ENCODE results near the gene FMN1. TPM values are rescaled to one million over a fixed set of nuclear protein-coding genes. Genes with fewer than 3 reads are reported as not detected.

Gene FMN1
- total RNA-seq, 1 experiment from 2014 or later = 3.9 TPM

GRCh38 chr15:32901995-32902394, 292.5 kb downstream of the FMN1 start:
- Histone ChIP-seq H3K27me3 (ENCODE audit: control insufficient read depth, insufficient read depth, low read length) (no peaks in the 10 kb centered on the region), H3K27ac (ENCODE audit: low read length) (no peak overlapping the region), H3K4me3 (ENCODE audit: low read depth in 2 of 2, low read length in 2 of 2) (no peak overlapping the region), H3K9me3 (ENCODE audit: control insufficient read depth, insufficient read depth, low read depth, low read length) (no peaks in the 10 kb centered on the region), H3K36me3 (ENCODE audit: control insufficient read depth, insufficient read depth, low read length) (no peaks in the 10 kb centered on the region), H3K4me1 (ENCODE audit: control insufficient read depth, insufficient read depth, low read length) (no peaks in the 10 kb centered on the region)
- no TSS peak for BruUV-seq (replicated peaks)
- DNase-seq (ENCODE audit: low read depth, low spot score) = no peak
- CTCF ChIA-PET = no interaction called here
- intact Hi-C loops (cut with micrococcal nuclease; ENCODE audit: unreplicated experiment) = no loop called here
- no peak for ATAC-seq
- POLR2A ChIA-PET = no interaction called here
- TF ChIP-seq, protein P1, sequence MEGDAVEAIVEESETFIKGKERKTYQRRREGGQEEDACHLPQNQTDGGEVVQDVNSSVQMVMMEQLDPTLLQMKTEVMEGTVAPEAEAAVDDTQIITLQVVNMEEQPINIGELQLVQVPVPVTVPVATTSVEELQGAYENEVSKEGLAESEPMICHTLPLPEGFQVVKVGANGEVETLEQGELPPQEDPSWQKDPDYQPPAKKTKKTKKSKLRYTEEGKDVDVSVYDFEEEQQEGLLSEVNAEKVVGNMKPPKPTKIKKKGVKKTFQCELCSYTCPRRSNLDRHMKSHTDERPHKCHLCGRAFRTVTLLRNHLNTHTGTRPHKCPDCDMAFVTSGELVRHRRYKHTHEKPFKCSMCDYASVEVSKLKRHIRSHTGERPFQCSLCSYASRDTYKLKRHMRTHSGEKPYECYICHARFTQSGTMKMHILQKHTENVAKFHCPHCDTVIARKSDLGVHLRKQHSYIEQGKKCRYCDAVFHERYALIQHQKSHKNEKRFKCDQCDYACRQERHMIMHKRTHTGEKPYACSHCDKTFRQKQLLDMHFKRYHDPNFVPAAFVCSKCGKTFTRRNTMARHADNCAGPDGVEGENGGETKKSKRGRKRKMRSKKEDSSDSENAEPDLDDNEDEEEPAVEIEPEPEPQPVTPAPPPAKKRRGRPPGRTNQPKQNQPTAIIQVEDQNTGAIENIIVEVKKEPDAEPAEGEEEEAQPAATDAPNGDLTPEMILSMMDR (IDR thresholded peaks at IDR 0.05) = no peak
- TF ChIP-seq REST (IDR thresholded peaks at IDR 0.05; ENCODE audit: insufficient read depth in 1 of 2, low read depth in 2 of 2, low read length in 1 of 2) = no peak
- in situ Hi-C loops (cut with HindIII; ENCODE audit: low pct_unique_long_range_greater_than_20kb, low sequenced_read_pairs) = no loop called here

- no peak overlapping the region for H3K4me3 ChIP-seq (ENCODE audit: low read depth in 2 of 2, low read length in 2 of 2)
- ChIA-PET POLR2A (no interaction called here), CTCF (no interaction called here)
- H3K27ac ChIP-seq (ENCODE audit: low read length) = no peak overlapping the region
- no peaks in the 10 kb centered on the region for H3K27me3 ChIP-seq (ENCODE audit: control insufficient read depth, insufficient read depth, low read length)
- no peaks in the 10 kb centered on the region for H3K4me1 ChIP-seq (ENCODE audit: control insufficient read depth, insufficient read depth, low read length)
- no peaks in the 10 kb centered on the region for H3K36me3 ChIP-seq (ENCODE audit: control insufficient read depth, insufficient read depth, low read length)
- TF ChIP-seq POLR2AphosphoS5 (IDR thresholded peaks at IDR 0.05; ENCODE audit: low read depth, low read length) (no peak), REST (IDR thresholded peaks at IDR 0.05; ENCODE audit: insufficient read depth in 1 of 2, low read depth in 2 of 2, low read length in 1 of 2) (no peak), TCF7L2 (IDR thresholded peaks at IDR 0.05; ENCODE audit: low read depth, low read length) (no peak), SIN3A (IDR thresholded peaks at IDR 0.05; ENCODE audit: borderline replicate concordance, insufficient read depth, low read depth, low read length) (no peak)
- TF ChIP-seq, protein P1 (IDR thresholded peaks at IDR 0.05) = no peak
- intact Hi-C loops (cut with micrococcal nuclease; ENCODE audit: unreplicated experiment) = no loop called here
- BruUV-seq (replicated peaks) = no TSS peak
- ATAC-seq (no peak), DNase-seq (ENCODE audit: low read depth, low spot score) (no peak)
- no peaks in the 10 kb centered on the region for H3K9me3 ChIP-seq (ENCODE audit: control insufficient read depth, insufficient read depth, low read depth, low read length)
- in situ Hi-C loops (cut with HindIII; ENCODE audit: low pct_unique_long_range_greater_than_20kb, low sequenced_read_pairs) = no loop called here
These were observed 293.3 kb downstream of the FMN1 start for GRCh38 chr15:32901192-32901591.
